ENCODE measurements around the gene FYB1. TPM values are rescaled to one million over a fixed set of nuclear protein-coding genes. Genes with fewer than 3 reads are reported as not detected.

FYB1 gene
- polyA plus RNA-seq, 3 donors, result 75.3 to 141 (median 118) TPM

DNA sequence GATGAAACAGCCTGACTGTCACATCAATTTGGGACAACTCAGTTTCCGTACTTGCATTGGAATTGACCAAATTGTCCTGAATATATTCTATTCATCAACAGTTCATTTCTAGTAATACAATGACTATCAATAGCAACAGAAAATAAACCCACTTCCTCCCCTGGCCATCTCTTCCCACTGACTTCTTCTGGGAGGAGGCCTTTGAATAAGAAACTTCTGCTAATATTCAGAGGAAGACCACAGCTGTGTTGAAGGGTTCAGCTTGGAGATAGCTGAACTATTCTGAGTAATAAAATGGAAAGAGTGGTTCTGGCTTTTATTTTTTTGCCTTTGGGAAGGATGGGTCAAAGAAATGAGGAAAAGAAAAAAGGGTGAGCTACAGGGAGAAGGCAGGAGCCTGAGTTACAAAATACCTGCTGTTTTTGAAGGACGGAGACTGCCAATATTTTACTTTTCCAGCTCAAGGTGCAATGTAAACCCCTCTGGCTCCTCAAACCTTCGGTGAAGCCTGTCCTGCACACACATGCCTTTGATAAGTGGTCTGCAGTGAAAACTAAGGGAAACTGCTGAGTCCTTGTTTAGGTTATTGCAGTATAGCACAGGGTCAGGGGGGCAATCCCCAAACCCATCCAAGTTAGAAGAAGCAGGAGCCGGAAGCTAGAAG lies 29.9 kb downstream of the FYB1 start:
- TF ChIP-seq, protein P1, sequence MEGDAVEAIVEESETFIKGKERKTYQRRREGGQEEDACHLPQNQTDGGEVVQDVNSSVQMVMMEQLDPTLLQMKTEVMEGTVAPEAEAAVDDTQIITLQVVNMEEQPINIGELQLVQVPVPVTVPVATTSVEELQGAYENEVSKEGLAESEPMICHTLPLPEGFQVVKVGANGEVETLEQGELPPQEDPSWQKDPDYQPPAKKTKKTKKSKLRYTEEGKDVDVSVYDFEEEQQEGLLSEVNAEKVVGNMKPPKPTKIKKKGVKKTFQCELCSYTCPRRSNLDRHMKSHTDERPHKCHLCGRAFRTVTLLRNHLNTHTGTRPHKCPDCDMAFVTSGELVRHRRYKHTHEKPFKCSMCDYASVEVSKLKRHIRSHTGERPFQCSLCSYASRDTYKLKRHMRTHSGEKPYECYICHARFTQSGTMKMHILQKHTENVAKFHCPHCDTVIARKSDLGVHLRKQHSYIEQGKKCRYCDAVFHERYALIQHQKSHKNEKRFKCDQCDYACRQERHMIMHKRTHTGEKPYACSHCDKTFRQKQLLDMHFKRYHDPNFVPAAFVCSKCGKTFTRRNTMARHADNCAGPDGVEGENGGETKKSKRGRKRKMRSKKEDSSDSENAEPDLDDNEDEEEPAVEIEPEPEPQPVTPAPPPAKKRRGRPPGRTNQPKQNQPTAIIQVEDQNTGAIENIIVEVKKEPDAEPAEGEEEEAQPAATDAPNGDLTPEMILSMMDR (IDR thresholded peaks at IDR 0.05), result no peak
- Mint-ChIP-seq H3K27me3 (ENCODE audit: low read depth in 3 of 3) (peaks cover 0 to 2% (median 0%) of the 10 kb centered on the region in 3 donors), H3K36me3 (peaks cover 51 to 72% of the 10 kb centered on the region in 2 donors), H3K27ac (peak overlapping the region in 6 of 7 donors; percentile 1 to 81 (median 16)), H3K4me1 (peaks cover 73% of the 10 kb centered on the region), H3K4me3 (peak overlapping the region in 1 of 2 donors; percentile 27), H3K9me3 (no peaks in the 10 kb centered on the region)
- Histone ChIP-seq H3K4me2 (replicated peaks; ENCODE audit: extremely low read depth, low read length, poor library complexity, severe bottlenecking) (peak overlapping the region; percentile 10), H3K4me3 (replicated peaks in 1 of 3; ENCODE audit: low read depth in 2 of 3, low read length in 3 of 3) (peak overlapping the region in 1 of 3 experiments; percentile 12), H3K4me1 (ENCODE audit: control insufficient read depth in 1 of 2, insufficient read depth in 2 of 2, low read length in 2 of 2) (peaks cover 56 to 61% of the 10 kb centered on the region in 2 donors), H2AFZ (ENCODE audit: insufficient read depth, low read depth, low read length, poor library complexity, severe bottlenecking) (no peak overlapping the region), H3K27me3 (ENCODE audit: control insufficient read depth in 2 of 2, insufficient read depth in 2 of 2, low read length in 2 of 2) (no peaks in the 10 kb centered on the region), H3K9ac (ENCODE audit: insufficient read depth, low read length, poor library complexity, severe bottlenecking) (no peak overlapping the region), H4K20me1 (ENCODE audit: insufficient read depth, low read length) (peaks cover 100% of the 10 kb centered on the region), H3K79me2 (ENCODE audit: insufficient read depth, low read length) (peaks cover 97% of the 10 kb centered on the region), H3K36me3 (replicated peaks in 1 of 2; ENCODE audit: control insufficient read depth in 1 of 2, insufficient read depth in 2 of 2, low read length in 2 of 2) (peaks cover 19 to 61% of the 10 kb centered on the region in 2 donors), H3K27ac (ENCODE audit: low read depth in 1 of 2, low read length in 2 of 2) (peak overlapping the region in 1 of 2 donors; percentile 42), H3K9me3 (replicated peaks in 1 of 2; ENCODE audit: control insufficient read depth in 1 of 2, insufficient read depth in 1 of 2, low read length in 2 of 2) (no peaks in the 10 kb centered on the region)
- 0% methylated on average over 1 of the region's 4 CpGs for WGBS (ENCODE audit: insufficient coverage)
- intact Hi-C loops (cut with micrococcal nuclease), result no loop called here
- no peak for DNase-seq

DNA sequence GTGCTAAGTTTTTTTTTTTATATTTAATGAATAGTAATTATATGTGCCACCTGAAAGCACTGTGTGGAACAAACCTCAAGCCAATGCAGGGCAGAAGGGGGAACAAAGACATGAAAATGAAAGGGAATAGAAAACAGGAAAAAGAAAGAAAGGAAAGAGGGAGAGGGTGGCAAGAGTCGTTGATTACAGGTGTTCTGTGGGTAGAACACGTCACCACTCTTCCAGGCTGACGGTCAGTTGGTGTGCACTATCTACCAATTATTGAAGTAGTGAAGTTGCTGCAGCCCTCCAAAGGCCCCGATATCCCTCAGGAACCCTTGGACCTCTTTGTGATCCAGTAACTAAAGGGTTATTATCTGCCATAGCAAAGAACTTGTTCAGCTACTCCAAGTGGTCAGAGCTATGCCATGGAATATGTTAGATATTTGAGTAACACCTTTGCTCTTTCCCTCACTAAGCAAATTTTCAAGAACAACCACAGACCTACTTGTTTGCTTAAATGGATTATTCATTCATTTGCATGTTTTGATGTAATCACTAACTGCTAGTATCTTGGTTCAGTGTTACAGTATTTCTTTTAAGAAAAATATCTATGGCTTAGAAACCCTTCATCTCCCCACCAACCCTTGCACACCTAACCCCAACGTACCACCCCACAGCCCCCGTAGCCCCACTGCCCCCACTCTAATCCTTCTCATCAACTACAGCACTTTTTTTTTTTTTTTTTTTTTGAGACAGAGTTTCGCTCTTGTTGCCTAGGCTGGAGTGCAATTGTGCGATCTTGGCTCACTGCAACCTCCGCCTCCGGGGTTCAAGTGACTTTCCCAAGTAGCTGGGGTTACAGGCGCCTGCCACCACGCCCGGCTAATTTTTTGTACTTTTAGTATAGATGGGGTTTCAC lies 31.3 kb downstream of the FYB1 start:
- Histone ChIP-seq H3K4me1 (ENCODE audit: control insufficient read depth in 1 of 2, insufficient read depth in 2 of 2, low read length in 2 of 2) (peaks cover 43 to 48% of the 10 kb centered on the region in 2 donors), H4K20me1 (ENCODE audit: insufficient read depth, low read length) (peaks cover 100% of the 10 kb centered on the region), H3K27me3 (ENCODE audit: control insufficient read depth in 2 of 2, insufficient read depth in 2 of 2, low read length in 2 of 2) (no peaks in the 10 kb centered on the region), H3K36me3 (replicated peaks in 1 of 2; ENCODE audit: control insufficient read depth in 1 of 2, insufficient read depth in 2 of 2, low read length in 2 of 2) (peaks cover 16 to 62% of the 10 kb centered on the region in 2 donors), H3K79me2 (ENCODE audit: insufficient read depth, low read length) (peaks cover 97% of the 10 kb centered on the region), H3K9me3 (replicated peaks in 1 of 2; ENCODE audit: control insufficient read depth in 1 of 2, insufficient read depth in 1 of 2, low read length in 2 of 2) (no peaks in the 10 kb centered on the region), H3K9ac (ENCODE audit: insufficient read depth, low read length, poor library complexity, severe bottlenecking) (no peak overlapping the region), H3K27ac (ENCODE audit: low read depth in 1 of 2, low read length in 2 of 2) (no peak overlapping the region), H3K4me3 (replicated peaks in 1 of 3; ENCODE audit: low read depth in 2 of 3, low read length in 3 of 3) (no peak overlapping the region), H2AFZ (ENCODE audit: insufficient read depth, low read depth, low read length, poor library complexity, severe bottlenecking) (no peak overlapping the region), H3K4me2 (replicated peaks; ENCODE audit: extremely low read depth, low read length, poor library complexity, severe bottlenecking) (no peak overlapping the region)
- TF ChIP-seq, protein P1 (IDR thresholded peaks at IDR 0.05), result no peak
- no peak for DNase-seq
- H3K4me1 Mint-ChIP-seq, result peaks cover 63% of the 10 kb centered on the region
- 80% methylated on average over 6 of the region's 13 CpGs for WGBS (ENCODE audit: insufficient coverage)
- peaks cover 46 to 63% of the 10 kb centered on the region in 2 donors for H3K36me3 Mint-ChIP-seq
- no peaks in the 10 kb centered on the region for H3K9me3 Mint-ChIP-seq
- peaks cover 0 to 2% (median 0%) of the 10 kb centered on the region in 3 donors for H3K27me3 Mint-ChIP-seq (ENCODE audit: low read depth in 3 of 3)
- H3K27ac Mint-ChIP-seq, result peak overlapping the region in 4 of 7 donors; percentile 24 to 71 (median 34)
- H3K4me3 Mint-ChIP-seq, result no peak overlapping the region
- intact Hi-C loops (cut with micrococcal nuclease), result no loop called here

All from CD14-positive monocyte (primary cell).